HT-29 (cell line): Measurements from ENCODE around the gene MTA3. TPM values are rescaled to one million over a fixed set of nuclear protein-coding genes. Genes with fewer than 3 reads are reported as not detected.
"Not testable (repeated sequence)": the region's sequence is repeated elsewhere in the genome, so short reads cannot be mapped to it uniquely, and the experiment has no call there.

Experiments
- DNase-seq: peaks from one replicate; pipeline ENCODE4 v3.0.0-alpha.2; 2015; ENCODE audit warnings: low spot score
- total RNA-seq: library from RNA; depleted of rRNA; stranded (reverse); fragments of >200 nt; shearing (Covaris generic); gene quantifications from 2 replicates; pipeline ENCODE4 v1.2.3, GENCODE V29; 2014; rRNA removed

Gene MTA3
- 16.2 and 18.4 TPM in 2 replicates for total RNA-seq

GRCh38 chr2:42568401-42569115, at the start of gene MTA3:
Gene MTA3, plus strand, starts transcription at chr2:42568632. Its CDS starts 114 bp downstream, at chr2:42568746.
- DNase-seq: no peak

- no peak for DNase-seq
These were observed 48.8 kb upstream of the MTA3 start for GRCh38 chr2:42519624-42520023.

- no peak for DNase-seq
These were observed 46.4 kb upstream of the MTA3 start for GRCh38 chr2:42522035-42522434.

GRCh38 chr2:42523341-42523740, 45.1 kb upstream of the MTA3 start:
- DNase-seq: no peak

GRCh38 chr2:42532397-42532796, 36.0 kb upstream of the MTA3 start:
- DNase-seq: no peak

GRCh38 chr2:42537493-42537892, 30.9 kb upstream of the MTA3 start:
- no peak for DNase-seq

- no peak for DNase-seq
These were observed 25.6 kb upstream of the MTA3 start for GRCh38 chr2:42542871-42543270.

- no peak for DNase-seq
These were observed 23.3 kb upstream of the MTA3 start for GRCh38 chr2:42545023-42545721.

- DNase-seq: peak; percentile 22
These were observed 22.5 kb upstream of the MTA3 start for GRCh38 chr2:42545841-42546390.

- DNase-seq: no peak
These were observed 21.4 kb upstream of the MTA3 start for GRCh38 chr2:42547014-42547413.

GRCh38 chr2:42547446-42548295, 20.8 kb upstream of the MTA3 start:
- no peak for DNase-seq

- DNase-seq: no peak
These were observed 17.6 kb upstream of the MTA3 start for GRCh38 chr2:42550870-42551269.

- no peak for DNase-seq
These were observed 14.0 kb upstream of the MTA3 start for GRCh38 chr2:42554392-42554791.

- DNase-seq: no peak
These were observed 12.0 kb upstream of the MTA3 start for GRCh38 chr2:42556315-42556890.

GRCh38 chr2:42557306-42557705, 11.1 kb upstream of the MTA3 start:
- DNase-seq: no peak

GRCh38 chr2:42558827-42559226, 9.6 kb upstream of the MTA3 start:
- peak; percentile 82 for DNase-seq

- DNase-seq: not testable (repeated sequence)
These were observed 8.3 kb upstream of the MTA3 start for GRCh38 chr2:42560133-42560532.

GRCh38 chr2:42560899-42561298, 7.5 kb upstream of the MTA3 start:
- DNase-seq: no peak

- DNase-seq: peak; percentile 95
These were observed 5.8 kb upstream of the MTA3 start for GRCh38 chr2:42562474-42563144.

- DNase-seq: no peak
These were observed 2.4 kb upstream of the MTA3 start for GRCh38 chr2:42566025-42566424.

GRCh38 chr2:42566837-42567321, 1.6 kb upstream of the MTA3 start:
- DNase-seq: no peak
